Pericardium fibroblast (primary cell): ENCODE measurements around the gene GMPR2. TPM values are rescaled to one million over a fixed set of nuclear protein-coding genes. Genes with fewer than 3 reads are reported as not detected.

ENCODE experiments used
- total RNA-seq: library from RNA; depleted of rRNA; stranded (reverse); fragments of >200 nt; gene quantifications from 2 replicates; pipeline ENCODE4 v1.2.3, GENCODE V29; 2015

The GMPR2 gene
- total RNA-seq = 30.3 and 55.7 TPM in 2 replicates

DNA sequence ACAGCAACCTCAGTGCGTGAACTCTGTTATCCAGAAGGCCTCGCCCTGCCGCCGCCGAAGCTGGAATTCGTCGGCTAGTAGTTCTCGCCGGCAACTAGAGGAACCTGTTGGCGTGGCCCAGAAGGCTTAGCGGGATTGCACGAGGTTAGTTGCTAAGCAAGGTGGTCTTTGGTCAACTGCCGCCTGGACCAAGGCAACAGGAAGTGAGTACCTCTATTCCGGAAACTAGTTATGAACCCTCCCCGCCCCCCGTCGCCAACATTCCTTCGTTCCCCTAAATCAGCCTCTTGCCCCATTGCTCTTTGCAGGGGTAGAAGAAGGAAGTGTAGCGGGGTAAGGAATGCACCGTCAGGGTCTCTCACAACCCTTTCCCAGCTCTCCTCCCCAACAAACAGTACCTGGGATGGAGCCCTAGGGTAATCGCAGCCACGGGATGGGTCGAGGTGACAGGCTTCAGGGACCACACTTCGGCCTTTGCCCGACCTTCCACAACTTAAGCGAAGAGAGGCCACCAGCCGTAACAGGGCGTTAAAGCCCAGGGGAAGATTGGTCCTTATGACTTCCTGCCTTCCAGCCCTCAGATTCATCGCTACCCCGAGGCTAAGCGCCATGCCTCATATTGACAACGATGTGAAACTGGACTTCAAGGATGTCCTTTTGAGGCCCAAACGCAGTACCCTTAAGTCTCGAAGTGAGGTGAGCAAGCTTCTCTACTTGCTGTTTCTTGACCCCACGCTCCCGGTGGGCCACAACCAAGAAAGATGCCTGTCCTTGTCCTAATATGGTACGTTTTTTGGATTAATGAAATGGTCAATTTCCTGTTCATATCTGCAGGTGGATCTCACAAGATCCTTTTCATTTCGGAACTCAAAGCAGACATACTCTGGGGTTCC is at the start of gene GMPR2:
Gene GMPR2 (plus strand): TSS at position 285 of the 893 bp plus-strand sequence. CDS start 325 bp downstream, at position 610.

DNA sequence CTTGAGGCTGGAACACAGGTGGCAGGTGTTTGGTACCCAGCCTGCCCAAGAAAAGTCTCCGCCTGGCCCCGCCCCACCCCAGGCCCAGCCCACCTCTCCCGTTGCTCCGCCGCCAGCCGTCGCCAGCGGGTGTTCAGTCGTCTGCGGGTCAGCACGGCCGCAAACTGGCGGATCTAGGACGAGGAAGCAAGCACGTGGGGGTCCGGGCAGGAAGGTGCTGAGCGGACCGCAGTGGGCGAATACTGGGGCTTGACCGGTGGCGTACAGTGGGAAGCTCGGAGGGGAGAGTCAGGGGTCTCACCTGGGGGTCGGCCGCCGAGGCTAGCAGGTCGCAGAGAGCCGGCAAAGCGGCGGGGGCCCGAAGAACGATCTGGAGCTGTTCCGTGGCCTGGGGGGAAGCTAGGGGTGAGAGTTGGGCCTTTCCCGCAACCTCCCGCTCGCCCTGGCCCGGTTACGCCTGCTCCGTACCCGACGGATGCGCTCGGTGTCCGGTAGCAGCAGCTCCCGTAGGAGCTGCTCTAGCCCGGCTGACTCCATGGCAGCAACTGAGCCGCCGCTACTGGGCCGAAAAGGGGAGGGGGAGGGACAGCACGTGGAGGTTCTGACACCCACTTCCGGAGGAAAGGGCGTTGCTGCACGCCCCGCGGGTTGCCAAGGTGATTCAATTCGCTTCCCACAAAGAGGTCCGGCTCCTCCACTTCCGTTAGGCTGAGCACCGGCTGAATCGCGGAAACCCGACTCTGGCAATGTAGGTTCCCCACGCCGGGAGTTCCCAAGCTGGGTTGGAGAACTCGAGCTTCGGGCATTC is 44.3 kb upstream of the GMPR2 start, which contains the start of gene IPO4:
Gene IPO4 (minus strand): TSS at position 566 of the 808 bp plus-strand sequence. CDS start 29 bp downstream, at position 537.

GRCh38 chr14:24195186-24196070 is 37.3 kb upstream of the GMPR2 start, which contains the start of gene TM9SF1:
TSS of gene TM9SF1 (minus strand) at chr14:24195441. CDS start at chr14:24195019, 422 bp downstream.

GRCh38 chr14:24212924-24213865 is 19.5 kb upstream of the GMPR2 start, which contains the start of gene CHMP4A:
TSS of gene CHMP4A (minus strand) at chr14:24213488. CDS start at chr14:24213439, 49 bp downstream.

DNA sequence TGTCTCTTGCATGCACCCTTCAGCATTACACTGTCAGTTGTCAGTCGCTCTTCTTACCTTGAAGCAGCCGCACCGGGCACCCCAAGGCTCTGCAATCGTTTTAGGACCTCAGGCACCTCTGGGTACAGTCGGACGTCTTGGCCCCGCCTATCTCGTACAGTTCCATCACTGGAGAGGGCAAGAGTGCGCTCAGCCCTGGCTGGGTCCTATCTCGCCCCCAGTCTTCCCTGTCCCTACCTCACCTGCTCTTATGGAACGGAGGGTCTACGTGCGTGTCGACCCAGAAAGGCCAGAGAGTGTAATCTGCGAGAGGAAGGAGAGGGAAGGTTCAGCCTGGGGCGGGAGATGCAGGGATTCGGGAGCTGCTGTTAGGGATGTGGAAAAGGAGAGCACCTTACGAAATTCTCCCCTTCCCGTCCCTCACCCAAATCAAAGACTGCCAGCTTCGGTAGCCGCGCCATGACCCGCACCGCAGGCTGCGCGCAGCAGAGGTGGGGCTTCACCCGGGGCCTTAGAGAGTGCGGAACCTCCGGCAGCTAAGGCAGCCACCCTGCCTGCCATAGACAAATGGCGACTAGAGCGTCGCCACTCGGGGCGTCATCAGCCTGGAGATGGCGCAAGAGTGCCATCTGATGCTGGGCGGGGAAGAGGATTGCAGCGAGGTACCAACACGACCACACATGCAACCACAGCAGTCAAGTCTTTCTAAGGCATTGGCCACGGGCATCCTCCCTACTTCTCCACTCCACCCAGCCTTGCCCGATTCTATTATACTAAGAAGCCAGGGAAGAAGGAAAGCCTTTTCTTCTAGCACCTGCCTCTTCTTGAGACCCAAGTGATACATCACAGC is 17.0 kb upstream of the GMPR2 start, which contains the start of gene MDP1:
Gene MDP1 (minus strand): TSS at position 572 of the 850 bp plus-strand sequence. CDS start 111 bp downstream, at position 461.

GRCh38 chr14:24232121-24232644 is 546 bp upstream of the GMPR2 start, which contains the start of gene NEDD8:
TSS of gene NEDD8 (minus strand) at chr14:24232367. CDS start at chr14:24232267, 100 bp downstream.

DNA sequence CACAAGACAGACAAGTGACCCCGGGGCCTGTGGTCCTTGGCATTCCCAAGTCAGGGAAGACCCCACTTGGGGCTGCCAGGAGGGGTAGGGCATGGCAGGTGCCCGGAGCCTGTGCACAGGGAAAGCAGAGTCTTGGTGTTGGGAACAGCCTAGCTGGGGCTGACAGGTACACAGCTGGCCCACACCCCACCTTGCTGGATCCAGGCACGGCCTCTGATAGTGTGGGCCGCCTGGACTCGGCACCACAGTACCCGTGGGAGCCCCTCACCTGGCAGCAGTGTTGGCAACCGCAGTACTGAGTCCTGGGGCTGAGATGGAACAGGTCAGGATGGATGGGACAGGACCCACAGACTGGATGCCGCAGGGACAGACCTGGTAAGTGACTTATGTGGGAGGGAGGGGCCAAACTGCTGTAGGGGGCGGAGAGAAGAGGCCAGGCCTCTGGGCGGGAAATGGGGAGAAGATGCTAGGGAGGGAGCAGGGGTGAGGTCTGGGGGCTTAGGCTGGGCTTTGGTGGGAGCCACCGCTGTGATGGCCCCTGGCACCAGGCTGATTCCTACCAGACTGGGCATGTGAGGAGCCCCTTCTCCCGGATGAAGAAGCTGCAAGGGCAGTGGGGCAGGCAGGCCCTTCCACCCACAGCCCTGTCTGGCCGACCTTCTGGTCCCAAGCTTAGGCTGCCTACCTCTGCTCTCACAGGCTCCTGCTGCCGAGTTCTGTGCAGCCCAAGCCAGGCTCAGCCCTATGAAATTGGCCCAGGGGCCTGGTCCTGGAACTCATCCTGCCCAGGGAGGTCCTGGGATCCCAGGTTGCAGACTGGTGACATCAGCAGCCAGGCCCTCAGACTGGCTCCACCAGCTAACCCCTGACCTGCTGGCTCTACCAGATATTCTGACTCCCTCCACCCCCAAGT is 30.3 kb downstream of the GMPR2 start, which contains the start of gene TGM1:
Gene TGM1 (minus strand): TSS at position 357 of the 913 bp plus-strand sequence. CDS start 825 bp downstream, outside the sequence.

DNA sequence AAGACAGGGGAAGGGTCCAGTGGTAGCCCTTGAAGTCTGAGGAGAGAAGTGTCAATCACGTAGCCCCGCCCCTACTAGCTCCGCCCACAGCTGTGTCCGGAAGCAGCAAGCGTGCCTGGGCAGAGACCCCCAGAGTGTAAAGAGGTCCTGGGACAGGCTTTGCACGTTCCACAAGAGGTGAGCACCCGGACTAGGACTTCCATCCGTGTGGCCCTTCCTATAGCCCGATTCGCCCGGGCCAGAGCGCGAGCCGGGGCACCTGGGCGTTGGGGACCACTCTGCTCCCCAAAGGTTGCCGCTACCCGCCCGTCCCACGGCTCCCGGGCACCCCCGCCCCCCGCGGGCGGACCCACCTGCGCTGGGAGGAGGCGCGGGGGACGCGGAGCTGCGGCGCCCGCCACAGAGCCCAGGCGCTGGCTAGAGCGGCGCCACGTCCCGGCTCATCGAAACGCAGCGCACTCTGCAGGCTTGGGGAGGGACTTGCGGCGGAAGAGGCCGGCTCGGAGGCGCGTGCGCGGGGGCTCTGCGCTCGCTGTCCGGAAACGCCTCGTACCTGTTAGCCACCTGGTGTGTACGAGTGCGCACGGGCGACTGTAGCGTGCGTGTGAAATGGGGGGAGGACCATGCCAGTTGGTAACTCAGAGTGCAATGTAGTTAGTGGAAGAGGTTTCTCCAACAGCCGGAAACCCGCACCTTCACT is 38.6 kb downstream of the GMPR2 start, which contains the start of gene RABGGTA:
Gene RABGGTA (minus strand): TSS at position 464 of the 700 bp plus-strand sequence. CDS start 482 bp downstream, outside the sequence.

Other genes starting within 250 kb of the GMPR2 start
- 10.5 and 19.1 TPM in 2 replicates for gene DHRS4L2, start 244.0 kb upstream of the GMPR2 start, total RNA-seq
- gene CARMIL3, start 180.9 kb upstream of the GMPR2 start, total RNA-seq = 0.23 TPM in 1 of 2 replicates, not detected in the other
- not detected in 2 replicates for gene CPNE6, start 161.4 kb upstream of the GMPR2 start, total RNA-seq
- 29.8 TPM in 2 replicates for gene PCK2, start 138.6 kb upstream of the GMPR2 start, total RNA-seq
- 40.7 and 41.4 TPM in 2 replicates for gene DCAF11, start 118.2 kb upstream of the GMPR2 start, total RNA-seq
- gene NRL, start 118.0 kb upstream of the GMPR2 start, total RNA-seq = 0.12 and 3.7 TPM in 2 replicates
- gene FITM1, start 102.3 kb upstream of the GMPR2 start, total RNA-seq = 0.09 TPM in 1 of 2 replicates, not detected in the other
- gene PSME1, start 96.7 kb upstream of the GMPR2 start, total RNA-seq = 155 and 162 TPM in 2 replicates
- gene EMC9, start 91.3 kb upstream of the GMPR2 start, total RNA-seq = 10.2 and 11.3 TPM in 2 replicates
- 48.4 and 65.5 TPM in 2 replicates for gene PSME2, start 86.3 kb upstream of the GMPR2 start, total RNA-seq
- gene RNF31, start 85.4 kb upstream of the GMPR2 start, total RNA-seq = 44.8 and 49.7 TPM in 2 replicates
- gene IRF9, start 71.7 kb upstream of the GMPR2 start, total RNA-seq = 26.7 and 48.1 TPM in 2 replicates
- 15.1 and 18.4 TPM in 2 replicates for gene REC8, start 60.8 kb upstream of the GMPR2 start, total RNA-seq
- 23.9 and 28.9 TPM in 2 replicates for gene IPO4, start 44.1 kb upstream of the GMPR2 start, total RNA-seq
- 54.7 and 58.8 TPM in 2 replicates for gene TM9SF1, start 37.5 kb upstream of the GMPR2 start, total RNA-seq
- gene TSSK4, start 27.2 kb upstream of the GMPR2 start, total RNA-seq = not detected in 2 replicates
- gene CHMP4A, start 19.4 kb upstream of the GMPR2 start, total RNA-seq = 30.9 and 31.7 TPM in 2 replicates
- gene MDP1, start 16.9 kb upstream of the GMPR2 start, total RNA-seq = 16.2 and 17.8 TPM in 2 replicates
- gene NEDD8, start 562 bp upstream of the GMPR2 start, total RNA-seq = 140 and 180 TPM in 2 replicates
- 48.6 and 58.6 TPM in 2 replicates for gene TINF2, start 9.7 kb downstream of the GMPR2 start, total RNA-seq
- gene TGM1, start 30.2 kb downstream of the GMPR2 start, total RNA-seq = 1.0 and 7.9 TPM in 2 replicates
- gene RABGGTA, start 38.7 kb downstream of the GMPR2 start, total RNA-seq = 23.0 and 27.1 TPM in 2 replicates
- 6.9 and 26.3 TPM in 2 replicates for gene DHRS1, start 66.9 kb downstream of the GMPR2 start, total RNA-seq
- 10.9 and 11.0 TPM in 2 replicates for gene NOP9, start 66.9 kb downstream of the GMPR2 start, total RNA-seq
- 1.0 and 1.2 TPM in 2 replicates for gene CIDEB, start 75.0 kb downstream of the GMPR2 start, total RNA-seq
- gene LTB4R2, start 77.2 kb downstream of the GMPR2 start, total RNA-seq = 1.5 and 6.7 TPM in 2 replicates
- 2.1 and 4.5 TPM in 2 replicates for gene LTB4R, start 78.6 kb downstream of the GMPR2 start, total RNA-seq
- 0.26 and 2.1 TPM in 2 replicates for gene ADCY4, start 102.1 kb downstream of the GMPR2 start, total RNA-seq
- 0.35 and 0.51 TPM in 2 replicates for gene RIPK3, start 107.1 kb downstream of the GMPR2 start, total RNA-seq
- gene NFATC4, start 135.3 kb downstream of the GMPR2 start, total RNA-seq = 59.5 and 83.0 TPM in 2 replicates
- gene NYNRIN, start 166.1 kb downstream of the GMPR2 start, total RNA-seq = 24.0 and 31.4 TPM in 2 replicates
- gene CBLN3, start 196.7 kb downstream of the GMPR2 start, total RNA-seq = 3.1 and 6.9 TPM in 2 replicates
- 35.0 and 37.8 TPM in 2 replicates for gene KHNYN, start 197.0 kb downstream of the GMPR2 start, total RNA-seq
- 14.7 and 15.6 TPM in 2 replicates for gene SDR39U1, start 209.8 kb downstream of the GMPR2 start, total RNA-seq